Cardiac muscle cell (in vitro differentiated cells and primary cell): ENCODE results near the gene FRMD5. TPM values are rescaled to one million over a fixed set of nuclear protein-coding genes. Genes with fewer than 3 reads are reported as not detected.
"Not testable (repeated sequence)": the region's sequence is repeated elsewhere in the genome, so short reads cannot be mapped to it uniquely, and the experiment has no call there.

Experiments used
- DNase-seq, 2 donors: peaks; one replicate each; pipeline versions ENCODE4 v3.0.0 to v3.0.0-alpha.2; 2010 to 2017; ENCODE audit warnings: low read depth in 1 of 2, low spot score in 1 of 2
- H3K27ac ChIP-seq: fragments of 200-600 bp; sonication (generic); 2 replicates; pipeline ENCODE4 v1.5.1; 2016
- H3K27me3 ChIP-seq: fragments of 200-600 bp; sonication (generic); 2 replicates; pipeline ENCODE4 v1.6.0; 2016; ENCODE audit warnings: control low read depth
- H3K36me3 ChIP-seq: fragments of 200-600 bp; sonication (generic); 2 replicates; pipeline ENCODE4 v1.5.1; 2016; ENCODE audit warnings: control low read depth
- H3K4me1 ChIP-seq: fragments of 200-600 bp; sonication (generic); 2 replicates; pipeline ENCODE4 v1.8.1; 2017; ENCODE audit warnings: low read depth, mild to moderate bottlenecking, mixed run types
- H3K4me3 ChIP-seq: fragments of 200-600 bp; sonication (generic); 2 replicates; pipeline ENCODE4 v1.5.1; 2016; ENCODE audit warnings: mild to moderate bottlenecking
- H3K9me3 ChIP-seq: fragments of 200-600 bp; sonication (generic); 2 replicates; pipeline ENCODE4 v1.5.1; 2017; ENCODE audit warnings: low read depth, mild to moderate bottlenecking, control low read depth
- CTCF ChIP-seq: IDR thresholded peaks from 2 replicates; pipeline ENCODE4 v1.5.1; 2012; ENCODE audit warnings: low read depth, mild to moderate bottlenecking, low read length
- polyA plus RNA-seq: library from polyadenylated mRNA; unstranded; fragments of >200 nt; fragmentation: Nextera tagmentation; extraction: Ambion mirVana; gene quantifications from 2 replicates; pipeline ENCODE4 v1.2.1, GENCODE V29; 2016
- total RNA-seq: library from RNA; depleted of rRNA; stranded (reverse); fragments of >200 nt; gene quantifications from 2 replicates; pipeline ENCODE4 v1.2.3, GENCODE V29; 2016

FRMD5 gene
- total and polyA plus RNA-seq, 2 experiments from 2014 or later: 26.8 to 59.7 TPM

GRCh38 chr15:43828061-43828657, 366.9 kb downstream of the FRMD5 start:
- Histone ChIP-seq H3K27ac (no peak overlapping the region), H3K9me3 (no peaks in the 10 kb centered on the region), H3K4me1 (no peaks in the 10 kb centered on the region), H3K4me3 (no peak overlapping the region), H3K36me3 (no peaks in the 10 kb centered on the region), H3K27me3 (no peaks in the 10 kb centered on the region)
- DNase-seq: peak in 1 of 2 donors; percentile 17
- TF ChIP-seq CTCF: no peak

GRCh38 chr15:43826508-43827341, 368.3 kb downstream of the FRMD5 start, which contains the start of gene WDR76:
Gene WDR76, plus strand, starts transcription at chr15:43827002. Its CDS starts 31 bp downstream, at chr15:43827033.
- Histone ChIP-seq H3K9me3 (no peaks in the 10 kb centered on the region), H3K4me1 (no peaks in the 10 kb centered on the region), H3K27ac (peak within 1 kb of the TSS; percentile 16), H3K27me3 (no peaks in the 10 kb centered on the region), H3K4me3 (peak within 1 kb of the TSS; percentile 24), H3K36me3 (no peaks in the 10 kb centered on the region)
- no peak for TF ChIP-seq CTCF
- DNase-seq: peak; percentile 80 to 88

GRCh38 chr15:43826029-43826507, 369.0 kb downstream of the FRMD5 start:
- no peak for TF ChIP-seq CTCF

GRCh38 chr15:43825305-43825704, 369.8 kb downstream of the FRMD5 start:
- not testable (repeated sequence) for H3K27me3 ChIP-seq, H3K36me3 ChIP-seq

More at GRCh38 chr15:43826029-43826507, 369.0 kb downstream of the FRMD5 start:
- H3K27me3 ChIP-seq: no peaks in the 10 kb centered on the region
- H3K27ac ChIP-seq: no peak overlapping the region
- H3K9me3 ChIP-seq: no peaks in the 10 kb centered on the region
- H3K36me3 ChIP-seq: no peaks in the 10 kb centered on the region
- peak overlapping the region; percentile 24 for H3K4me3 ChIP-seq
- H3K4me1 ChIP-seq: no peaks in the 10 kb centered on the region
- DNase-seq: no peak

GRCh38 chr15:43824302-43825246, 370.5 kb downstream of the FRMD5 start, which contains the start of gene MFAP1:
Gene MFAP1, minus strand, starts transcription at chr15:43824690. Its CDS starts 121 bp downstream, at chr15:43824569.
- no peak for TF ChIP-seq CTCF
- Histone ChIP-seq H3K4me1 (no peaks in the 10 kb centered on the region), H3K9me3 (no peaks in the 10 kb centered on the region), H3K27me3 (no peaks in the 10 kb centered on the region), H3K36me3 (no peaks in the 10 kb centered on the region), H3K27ac (peak within 1 kb of the TSS; percentile 93), H3K4me3 (peak within 1 kb of the TSS; percentile 90)
- DNase-seq: peak; percentile 95 to 98

More at GRCh38 chr15:43825305-43825704, 369.8 kb downstream of the FRMD5 start:
- DNase-seq, H3K27ac ChIP-seq, H3K4me3 ChIP-seq, H3K4me1 ChIP-seq, H3K9me3 ChIP-seq: not testable (repeated sequence)
